ENCODE results near the gene SLC6A5. TPM values are rescaled to one million over a fixed set of nuclear protein-coding genes. Genes with fewer than 3 reads are reported as not detected.

The SLC6A5 gene
- total and polyA plus RNA-seq, 2 of the 8 experiments (the other 6 are each of a cell fraction or from before 2014, with no cell fraction given) = not detected

- Histone ChIP-seq H3K56ac (replicated peaks; ENCODE audit: insufficient read length, low read depth, low read length) (no peak overlapping the region), H4K20me1 (replicated peaks in 1 of 2; ENCODE audit: control insufficient read depth in 1 of 2, insufficient read depth in 2 of 2, low read length in 2 of 2) (peaks cover 0 to 6% of the 10 kb centered on the region in 2 experiments), H3K14ac (ENCODE audit: insufficient read length) (no peak overlapping the region), H3K18ac (ENCODE audit: extremely low read depth, low read length) (no peak overlapping the region), H2BK15ac (ENCODE audit: low read length) (no peak overlapping the region), H2BK20ac (ENCODE audit: low read length) (no peak overlapping the region), H3K4me1 (replicated peaks in 1 of 4; ENCODE audit: control insufficient read depth in 3 of 4, insufficient read depth in 4 of 4, low read length in 3 of 4) (peaks cover 0 to 13% (median 2%) of the 10 kb centered on the region in 4 experiments; a peak in 5 of 7 replicates), H3K4ac (replicated peaks; ENCODE audit: insufficient read length, low read depth, low read length) (no peak overlapping the region), H3K23me2 (ENCODE audit: low read depth, low read length) (no peaks in the 10 kb centered on the region; the same call in 1 of the 2 replicates), H2BK12ac (ENCODE audit: low read depth, low read length) (no peak overlapping the region), H3K4me2 (ENCODE audit: insufficient read depth in 1 of 2, low read depth in 2 of 2, low read length in 2 of 2) (no peak overlapping the region), H4K5ac (ENCODE audit: insufficient read length, low read depth, low read length) (no peak overlapping the region), H3K27me3 (replicated peaks in 1 of 4; ENCODE audit: control insufficient read depth in 3 of 4, extremely low read depth in 1 of 4, insufficient read depth in 3 of 4, low read length in 3 of 4) (peaks cover 58 to 91% (median 87%) of the 10 kb centered on the region in 4 experiments), H3K36me3 (ENCODE audit: control insufficient read depth in 2 of 4, insufficient read depth in 4 of 4, low read length in 3 of 4) (no peaks in the 10 kb centered on the region; a peak in 1 of 8 replicates), H3K9ac (replicated peaks in 1 of 4; ENCODE audit: extremely low read depth in 1 of 4, low read depth in 3 of 4, low read length in 3 of 4) (no peak overlapping the region), H2BK120ac (replicated peaks; ENCODE audit: low read depth, low read length) (no peak overlapping the region), H3K79me2 (ENCODE audit: control insufficient read depth in 1 of 2, insufficient read depth in 2 of 2, low read length in 2 of 2) (no peaks in the 10 kb centered on the region), H2AK5ac (ENCODE audit: low read depth, low read length) (no peak overlapping the region), H3K79me1 (ENCODE audit: low read depth, low read length) (no peaks in the 10 kb centered on the region), H3K9me3 (ENCODE audit: insufficient read depth in 2 of 2, low read depth in 1 of 2, low read length in 1 of 2) (no peaks in the 10 kb centered on the region), H3K4me3 (ENCODE audit: extremely low read depth in 1 of 4, insufficient read depth in 2 of 4, low read depth in 3 of 4, low read length in 4 of 4) (no peak overlapping the region), H4K91ac (replicated peaks; ENCODE audit: insufficient read length, low read length) (no peak overlapping the region), H2BK5ac (ENCODE audit: low read depth, low read length) (no peak overlapping the region), H3K23ac (ENCODE audit: insufficient read length) (no peak overlapping the region), H4K8ac (ENCODE audit: extremely low read depth, insufficient read depth, low read length) (no peak overlapping the region), H3K27ac (ENCODE audit: low read depth, low read length) (no peak overlapping the region), H2AFZ (ENCODE audit: low read length) (no peak overlapping the region)
- CTCF ChIA-PET (ENCODE audit: partially characterized antibody) = interaction anchor here (0.7 to 5.2 kb wide), 8 partner anchors 10 to 280 kb away, joined by 3 to 29 read pairs (median 5); no protein-coding TSS in a partner anchor
- WGBS, 2 experiments (ENCODE audit: extremely low coverage in 1 of 2, insufficient coverage in 1 of 2, insufficient read length in 1 of 2, insufficient replicate concordance in 2 of 2, low coverage in 1 of 2, low lambda C conversion rate in 2 of 2, missing lambda C conversion rate in 1 of 2) = 33% methylated on average over 10 of the region's 10 CpGs; no CpG with 5 or more reads in 1 of the 2 experiments
- DNase-seq (ENCODE audit: low read depth in 1 of 2, low spot score in 2 of 2) = no peak
- no peak for FAIRE-seq
- no peak for TF ChIP-seq GTF2F1 (IDR thresholded peaks at IDR 0.05; ENCODE audit: borderline replicate concordance, low read depth, low read length)
- no peak for TF ChIP-seq NANOG (IDR thresholded peaks at IDR 0.05; ENCODE audit: insufficient read depth, low read depth, low read length, poor library complexity, severe bottlenecking)
- TF ChIP-seq TBP (IDR thresholded peaks at IDR 0.05; ENCODE audit: low read depth, low read length) = no peak
- TF ChIP-seq KDM4A (IDR thresholded peaks at IDR 0.05; ENCODE audit: low read depth, low read length, severe bottlenecking) = no peak
- TF ChIP-seq TAF7 (optimal IDR thresholded peaks at IDR 0.05; ENCODE audit: borderline replicate concordance, low read depth, low read length) = no peak
- no peak for TF ChIP-seq CBX8 (IDR thresholded peaks at IDR 0.05; ENCODE audit: borderline replicate concordance, low read depth, low read length)
- no peak for TF ChIP-seq TAF1 (IDR thresholded peaks at IDR 0.05; ENCODE audit: low read depth, low read length)
- no peak for TF ChIP-seq FOSL1 (IDR thresholded peaks at IDR 0.05; ENCODE audit: insufficient read depth, low read depth, low read length)
- no peak for TF ChIP-seq KDM5A (IDR thresholded peaks at IDR 0.05; ENCODE audit: low read length)
- TF ChIP-seq POLR2A (IDR thresholded peaks at IDR 0.05; ENCODE audit: control extremely low read depth in 1 of 2, low read depth in 2 of 2, low read length in 2 of 2) = no peak
- no peak for TF ChIP-seq E2F6 (IDR thresholded peaks at IDR 0.05)
- TF ChIP-seq JUN (IDR thresholded peaks at IDR 0.05; ENCODE audit: low read depth, low read length) = no peak
- POLR2A ChIA-PET (ENCODE audit: partially characterized antibody) = interaction anchor here (0.6 kb wide), 1 partner anchor 95 kb away, joined by 3 read pairs; no protein-coding TSS in a partner anchor
Observed at GRCh38 chr11:20600020-20600346, 575 bp downstream of the SLC6A5 start.
